ENCODE results near the gene COL8A1. TPM values are rescaled to one million over a fixed set of nuclear protein-coding genes. Genes with fewer than 3 reads are reported as not detected.

The COL8A1 gene
- total RNA-seq, 1 experiment from 2014 or later = 0.13 TPM

DNA sequence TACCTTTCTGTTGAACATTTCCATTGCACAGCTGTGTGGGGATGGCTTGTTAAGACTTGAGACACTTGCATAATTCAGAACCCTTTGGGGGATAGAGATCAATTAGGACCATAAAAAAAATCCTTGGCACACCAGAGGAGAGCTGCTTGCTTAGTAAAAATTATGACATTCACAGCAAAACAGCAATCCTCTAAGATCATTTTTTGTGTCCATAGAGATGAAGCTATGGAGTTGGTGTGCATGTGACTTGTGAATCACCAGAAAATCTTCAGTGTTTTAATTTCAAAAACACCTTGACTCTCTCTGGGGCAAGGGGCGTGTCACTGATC is 7.7 kb downstream of the COL8A1 start:
- no peaks in the 10 kb centered on the region for H3K4me1 ChIP-seq (ENCODE audit: control insufficient read depth, insufficient read depth, low read length)
- no peak overlapping the region for H3K27ac ChIP-seq (ENCODE audit: low read length)
- POLR2A ChIA-PET = no interaction called here
- intact Hi-C loops (cut with micrococcal nuclease; ENCODE audit: unreplicated experiment) = loop anchor here (5.0 kb wide), 1 partner anchor 106 kb away; no protein-coding TSS in a partner anchor
- H3K9me3 ChIP-seq (ENCODE audit: control insufficient read depth, insufficient read depth, low read depth, low read length) = no peaks in the 10 kb centered on the region
- no peak overlapping the region for H3K4me3 ChIP-seq (ENCODE audit: low read depth in 2 of 2, low read length in 2 of 2)
- no peak for DNase-seq (ENCODE audit: low read depth, low spot score)
- no peak for ATAC-seq
- no TSS peak for BruUV-seq (replicated peaks)
- no peak for TF ChIP-seq TCF7L2 (IDR thresholded peaks at IDR 0.05; ENCODE audit: low read depth, low read length)
- TF ChIP-seq POLR2AphosphoS5 (IDR thresholded peaks at IDR 0.05; ENCODE audit: low read depth, low read length) = no peak
- peaks cover 27% of the 10 kb centered on the region for H3K27me3 ChIP-seq (ENCODE audit: control insufficient read depth, insufficient read depth, low read length)
- in situ Hi-C loops (cut with HindIII; ENCODE audit: low pct_unique_long_range_greater_than_20kb, low sequenced_read_pairs) = no loop called here
- CTCF ChIA-PET = interaction anchor here (0.7 kb wide), 1 partner anchor 214 kb away, joined by 7 read pairs; no protein-coding TSS in a partner anchor
- no peaks in the 10 kb centered on the region for H3K36me3 ChIP-seq (ENCODE audit: control insufficient read depth, insufficient read depth, low read length)

- intact Hi-C loops (cut with micrococcal nuclease; ENCODE audit: unreplicated experiment) (loop anchor here (5.0 kb wide), 1 partner anchor 105 kb away; no protein-coding TSS in a partner anchor), in situ Hi-C loops (cut with HindIII; ENCODE audit: low pct_unique_long_range_greater_than_20kb, low sequenced_read_pairs) (no loop called here)
- TF ChIP-seq, protein P1, sequence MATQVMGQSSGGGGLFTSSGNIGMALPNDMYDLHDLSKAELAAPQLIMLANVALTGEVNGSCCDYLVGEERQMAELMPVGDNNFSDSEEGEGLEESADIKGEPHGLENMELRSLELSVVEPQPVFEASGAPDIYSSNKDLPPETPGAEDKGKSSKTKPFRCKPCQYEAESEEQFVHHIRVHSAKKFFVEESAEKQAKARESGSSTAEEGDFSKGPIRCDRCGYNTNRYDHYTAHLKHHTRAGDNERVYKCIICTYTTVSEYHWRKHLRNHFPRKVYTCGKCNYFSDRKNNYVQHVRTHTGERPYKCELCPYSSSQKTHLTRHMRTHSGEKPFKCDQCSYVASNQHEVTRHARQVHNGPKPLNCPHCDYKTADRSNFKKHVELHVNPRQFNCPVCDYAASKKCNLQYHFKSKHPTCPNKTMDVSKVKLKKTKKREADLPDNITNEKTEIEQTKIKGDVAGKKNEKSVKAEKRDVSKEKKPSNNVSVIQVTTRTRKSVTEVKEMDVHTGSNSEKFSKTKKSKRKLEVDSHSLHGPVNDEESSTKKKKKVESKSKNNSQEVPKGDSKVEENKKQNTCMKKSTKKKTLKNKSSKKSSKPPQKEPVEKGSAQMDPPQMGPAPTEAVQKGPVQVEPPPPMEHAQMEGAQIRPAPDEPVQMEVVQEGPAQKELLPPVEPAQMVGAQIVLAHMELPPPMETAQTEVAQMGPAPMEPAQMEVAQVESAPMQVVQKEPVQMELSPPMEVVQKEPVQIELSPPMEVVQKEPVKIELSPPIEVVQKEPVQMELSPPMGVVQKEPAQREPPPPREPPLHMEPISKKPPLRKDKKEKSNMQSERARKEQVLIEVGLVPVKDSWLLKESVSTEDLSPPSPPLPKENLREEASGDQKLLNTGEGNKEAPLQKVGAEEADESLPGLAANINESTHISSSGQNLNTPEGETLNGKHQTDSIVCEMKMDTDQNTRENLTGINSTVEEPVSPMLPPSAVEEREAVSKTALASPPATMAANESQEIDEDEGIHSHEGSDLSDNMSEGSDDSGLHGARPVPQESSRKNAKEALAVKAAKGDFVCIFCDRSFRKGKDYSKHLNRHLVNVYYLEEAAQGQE (IDR thresholded peaks at IDR 0.05; ENCODE audit: insufficient read depth in 1 of 2, low read depth in 2 of 2, low read length in 1 of 2) = no peak
- TF ChIP-seq CTCF (IDR thresholded peaks at IDR 0.05) = no peak
- TF ChIP-seq POLR2AphosphoS5 (IDR thresholded peaks at IDR 0.05; ENCODE audit: low read depth, low read length) = no peak
- TF ChIP-seq SIN3A (IDR thresholded peaks at IDR 0.05; ENCODE audit: borderline replicate concordance, insufficient read depth, low read depth, low read length) = no peak
- no peak for TF ChIP-seq TCF7L2 (IDR thresholded peaks at IDR 0.05; ENCODE audit: low read depth, low read length)
- peaks cover 24% of the 10 kb centered on the region for H3K27me3 ChIP-seq (ENCODE audit: control insufficient read depth, insufficient read depth, low read length)
- ATAC-seq (no peak), DNase-seq (ENCODE audit: low read depth, low spot score) (no peak)
- POLR2A ChIA-PET = no interaction called here
- no TSS peak for BruUV-seq (replicated peaks)
- H3K9me3 ChIP-seq (ENCODE audit: control insufficient read depth, insufficient read depth, low read depth, low read length) = no peaks in the 10 kb centered on the region
- no peaks in the 10 kb centered on the region for H3K4me1 ChIP-seq (ENCODE audit: control insufficient read depth, insufficient read depth, low read length)
- no peaks in the 10 kb centered on the region for H3K36me3 ChIP-seq (ENCODE audit: control insufficient read depth, insufficient read depth, low read length)
- CTCF ChIA-PET = interaction anchor here (0.7 kb wide), 1 partner anchor 10 kb away, joined by 3 read pairs; no protein-coding TSS in a partner anchor
- no peak overlapping the region for H3K27ac ChIP-seq (ENCODE audit: low read length)
- no peak overlapping the region for H3K4me3 ChIP-seq (ENCODE audit: low read depth in 2 of 2, low read length in 2 of 2)
These were observed 8.7 kb downstream of the COL8A1 start for GRCh38 chr3:99647081-99647480.

DNA sequence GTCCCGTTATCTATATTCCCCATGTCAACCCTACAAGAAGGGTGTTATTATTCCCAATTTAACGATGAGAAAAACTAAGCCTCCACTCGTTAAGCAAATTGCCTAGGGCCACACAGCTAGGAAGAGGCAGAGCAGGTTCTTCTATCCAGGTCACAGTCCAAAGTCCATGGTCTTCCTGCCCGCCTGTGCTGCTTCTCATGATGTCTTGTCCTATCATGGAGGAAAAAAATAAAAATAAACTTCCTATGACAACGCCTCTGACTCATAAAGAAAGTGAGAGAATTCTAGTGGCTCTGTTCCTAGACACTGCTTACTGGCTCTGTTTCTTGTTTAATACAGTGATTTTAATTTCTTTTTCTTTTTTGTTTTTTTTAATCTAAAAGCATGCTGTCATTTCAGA is 9.7 kb downstream of the COL8A1 start:
- no peaks in the 10 kb centered on the region for H3K4me1 ChIP-seq (ENCODE audit: control insufficient read depth, insufficient read depth, low read length)
- in situ Hi-C loops (cut with HindIII; ENCODE audit: low pct_unique_long_range_greater_than_20kb, low sequenced_read_pairs) (no loop called here), intact Hi-C loops (cut with micrococcal nuclease; ENCODE audit: unreplicated experiment) (loop anchor here (5.0 kb wide), 1 partner anchor 104 kb away; no protein-coding TSS in a partner anchor)
- H3K27me3 ChIP-seq (ENCODE audit: control insufficient read depth, insufficient read depth, low read length) = peaks cover 19% of the 10 kb centered on the region
- H3K27ac ChIP-seq (ENCODE audit: low read length) = no peak overlapping the region
- H3K4me3 ChIP-seq (ENCODE audit: low read depth in 2 of 2, low read length in 2 of 2) = no peak overlapping the region
- no TSS peak for BruUV-seq (replicated peaks)
- no peaks in the 10 kb centered on the region for H3K9me3 ChIP-seq (ENCODE audit: control insufficient read depth, insufficient read depth, low read depth, low read length)
- ChIA-PET POLR2A (no interaction called here), CTCF (interaction anchor here (0.6 kb wide), 1 partner anchor 82 kb away, joined by 3 read pairs; no protein-coding TSS in a partner anchor)
- DNase-seq (ENCODE audit: low read depth, low spot score) (no peak), ATAC-seq (no peak)
- TF ChIP-seq SIN3A (IDR thresholded peaks at IDR 0.05; ENCODE audit: borderline replicate concordance, insufficient read depth, low read depth, low read length) (no peak), CTCF (IDR thresholded peaks at IDR 0.05) (no peak), POLR2AphosphoS5 (IDR thresholded peaks at IDR 0.05; ENCODE audit: low read depth, low read length) (no peak), TCF7L2 (IDR thresholded peaks at IDR 0.05; ENCODE audit: low read depth, low read length) (no peak)
- TF ChIP-seq, protein P1 (IDR thresholded peaks at IDR 0.05; ENCODE audit: insufficient read depth in 1 of 2, low read depth in 2 of 2, low read length in 1 of 2) = no peak
- H3K36me3 ChIP-seq (ENCODE audit: control insufficient read depth, insufficient read depth, low read length) = no peaks in the 10 kb centered on the region

Measured in Panc1 (cell line).